ENCODE results near the gene CCDC174. TPM values are rescaled to one million over a fixed set of nuclear protein-coding genes. Genes with fewer than 3 reads are reported as not detected.

Gene CCDC174
- total and polyA plus RNA-seq, 2 donors (not counting 3 experiments of a cell fraction or from before 2014, with no cell fraction given), result 4.7 to 16.6 TPM

DNA sequence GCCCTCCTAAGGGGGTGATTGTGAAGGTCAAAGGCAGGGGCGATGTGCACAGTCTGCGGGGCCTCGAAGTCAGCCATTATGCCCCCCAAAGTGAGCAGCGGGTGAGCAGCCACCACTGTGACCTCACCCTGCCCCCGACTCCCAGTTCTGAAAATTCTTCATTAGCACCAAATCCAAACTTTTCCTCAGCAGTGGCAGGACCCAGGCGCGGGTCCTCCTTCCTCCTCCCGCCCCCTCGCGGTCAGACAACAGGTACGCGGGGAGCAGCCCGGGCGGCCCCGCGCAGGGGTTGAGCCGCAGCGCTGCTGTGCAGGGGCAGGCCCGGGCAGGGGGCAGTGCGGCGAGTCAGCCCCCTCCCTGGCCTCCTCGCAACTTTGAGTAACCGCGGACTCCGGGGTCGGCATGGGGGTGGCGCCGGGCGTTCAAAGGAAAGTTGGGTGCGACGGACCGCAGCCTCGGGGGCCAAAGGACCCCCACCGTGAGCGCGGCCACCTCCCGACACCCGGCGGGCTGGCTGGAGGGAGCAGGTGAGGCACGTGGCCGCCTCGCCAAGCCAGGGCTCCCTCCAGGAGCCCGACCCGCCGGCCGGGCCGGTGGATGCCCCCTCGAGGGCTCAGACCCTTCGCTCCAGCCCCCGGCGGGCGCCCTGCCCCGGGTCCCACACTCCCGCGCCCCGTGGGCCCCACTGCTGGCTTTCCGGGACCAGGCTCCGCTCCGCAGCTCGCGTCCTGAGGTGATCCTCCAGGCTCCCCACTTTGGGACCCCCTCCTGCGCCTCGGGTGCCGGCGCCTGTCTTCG lies 49.4 kb upstream of the CCDC174 start:
- intact Hi-C loops (cut with micrococcal nuclease) (no loop called here), dilution Hi-C loops (cut with MboI; ENCODE audit: extremely low pct_ligation_motif_present, low sequenced_read_pairs) (no loop called here)
- no TSS peak for BruUV-seq (replicated peaks)
- Histone ChIP-seq H3K4me3 (replicated peaks in 1 of 3; ENCODE audit: insufficient read depth in 1 of 3, low read depth in 1 of 3, low read length in 3 of 3) (no peak overlapping the region), H3K36me3 (ENCODE audit: control insufficient read depth in 2 of 2, extremely low read depth in 1 of 2, insufficient read depth in 2 of 2, low read length in 2 of 2) (no peaks in the 10 kb centered on the region), H3K27ac (ENCODE audit: insufficient read depth, low read depth, low read length) (no peak overlapping the region), H3K9me1 (replicated peaks; ENCODE audit: control insufficient read depth, extremely low read depth, insufficient read depth, low read length) (no peaks in the 10 kb centered on the region), H2AFZ (ENCODE audit: low read depth, low read length) (no peak overlapping the region), H3K9ac (replicated peaks; ENCODE audit: extremely low read depth, insufficient read depth, low read length) (no peak overlapping the region), H3K79me2 (ENCODE audit: control insufficient read depth, insufficient read depth, low read length) (no peaks in the 10 kb centered on the region), H3K4me2 (ENCODE audit: insufficient read depth, low read length) (no peak overlapping the region), H3K9me3 (replicated peaks; ENCODE audit: control insufficient read depth, insufficient read depth, low read length) (no peaks in the 10 kb centered on the region), H3K27me3 (ENCODE audit: control insufficient read depth in 2 of 2, insufficient read depth in 2 of 2, low read length in 2 of 2) (peaks cover 30 to 34% of the 10 kb centered on the region in 2 experiments), H3K4me1 (ENCODE audit: control insufficient read depth, extremely low read depth, insufficient read depth, low read length) (no peaks in the 10 kb centered on the region), H4K20me1 (replicated peaks; ENCODE audit: control insufficient read depth, extremely low read depth, insufficient read depth, low read length) (no peaks in the 10 kb centered on the region)
- ChIA-PET CTCF (no interaction called here), POLR2A (no interaction called here)
- no peak for DNase-seq (ENCODE audit: low read depth, low spot score)
- FAIRE-seq, result no peak
- TF ChIP-seq MAX (IDR thresholded peaks at IDR 0.05; ENCODE audit: insufficient read depth, insufficient read length) (no peak), FOS (IDR thresholded peaks at IDR 0.05; ENCODE audit: borderline replicate concordance, insufficient read depth, low read length) (no peak), POLR2A (IDR thresholded peaks at IDR 0.05; ENCODE audit: low read depth, low read length) (no peak), CTCF (IDR thresholded peaks at IDR 0.05; ENCODE audit: extremely low read depth in 1 of 2, insufficient read depth in 1 of 2, low read depth in 1 of 2, low read length in 2 of 2) (peak; percentile 7 to 16), EZH2 (IDR thresholded peaks at IDR 0.05; ENCODE audit: borderline replicate concordance, low read depth, low read length, severe bottlenecking) (peak; percentile 93)

Data from endothelial cell of umbilical vein (primary cell).